GM12891 (cell line): Measurements from ENCODE around the gene FOSL2.

Experiments
- PAX5 ChIP-seq: IDR thresholded peaks from 2 replicates; pipeline ENCODE4 v1.6.1; 2011; ENCODE audit warnings: low read length, moderate library complexity, mild to moderate bottlenecking; ENCODE audit not compliant: insufficient read depth, severe bottlenecking
- POLR2A ChIP-seq: IDR thresholded peaks from 2 replicates; pipeline ENCODE4 v1.6.1; 2011; ENCODE audit warnings: low read depth, low read length, control low read depth
- POLR2AphosphoS5 ChIP-seq: IDR thresholded peaks from 2 replicates; pipeline ENCODE4 v1.6.1; 2011; ENCODE audit warnings: low read depth, low read length, control low read depth
- POU2F2 ChIP-seq: IDR thresholded peaks from 2 replicates; pipeline ENCODE4 v1.6.1; 2011; ENCODE audit warnings: low read depth, mild to moderate bottlenecking, control low read depth, low read length, moderate library complexity
- SPI1 ChIP-seq: IDR thresholded peaks from 2 replicates; pipeline ENCODE4 v1.6.1; 2011; ENCODE audit warnings: low read depth, low read length, control low read depth
- TAF1 ChIP-seq: IDR thresholded peaks from 2 replicates; pipeline ENCODE4 v1.6.1; 2011; ENCODE audit warnings: low read depth, low read length, control low read depth

DNA sequence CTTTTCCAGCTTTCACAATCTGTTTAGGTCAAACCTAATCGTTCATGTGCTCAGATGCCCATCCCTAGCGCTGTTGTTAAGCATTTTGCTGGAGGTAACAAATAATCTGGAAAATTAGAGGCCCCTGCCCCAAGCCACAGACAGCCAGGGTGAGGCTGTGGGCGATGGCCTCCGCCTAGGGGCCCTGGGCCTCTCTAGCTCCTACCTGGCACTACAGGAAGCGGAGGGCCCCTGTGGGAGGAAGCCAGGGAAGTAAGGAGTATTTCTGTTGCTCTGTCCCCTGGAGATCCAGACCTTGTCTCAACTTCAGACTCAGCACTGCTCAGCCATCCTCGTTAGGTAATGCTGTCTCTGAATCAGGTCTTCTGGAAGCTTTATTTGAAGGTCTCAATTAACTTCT is 12.4 kb upstream of the FOSL2 start:
- TF ChIP-seq TAF1 = no peak
- no peak for TF ChIP-seq SPI1
- no peak for TF ChIP-seq PAX5
- TF ChIP-seq POLR2AphosphoS5 = no peak
- TF ChIP-seq POLR2A = no peak
- TF ChIP-seq POU2F2 = no peak
